ENCODE measurements around the gene BIRC2.

DNA sequence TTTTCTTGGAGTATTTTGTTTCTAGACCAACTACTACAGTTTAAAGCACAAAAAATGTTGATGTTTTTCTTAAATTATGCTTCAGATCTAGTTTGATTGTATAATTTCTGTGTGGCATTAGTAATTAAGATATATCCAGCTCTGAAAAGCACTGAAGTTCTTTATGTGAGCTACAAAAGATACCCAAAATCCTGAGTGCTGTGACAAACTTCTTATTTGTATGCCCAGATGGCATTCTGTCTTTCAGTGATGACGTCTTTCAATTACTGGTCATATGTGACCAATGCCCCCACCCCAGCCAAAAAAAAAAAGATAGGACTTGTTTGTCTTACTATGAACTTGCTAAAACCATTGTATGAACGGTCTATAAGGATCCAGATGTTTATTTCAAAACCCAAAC lies 51.3 kb downstream of the BIRC2 start:
- TF ChIP-seq POLR2A (IDR thresholded peaks at IDR 0.05; ENCODE audit: low read depth, low read length) (no peak), REST (IDR thresholded peaks at IDR 0.05; ENCODE audit: low read depth, low read length) (no peak), ZNF24 (IDR thresholded peaks at IDR 0.05) (no peak), EZH2 (IDR thresholded peaks at IDR 0.05; ENCODE audit: borderline replicate concordance, control insufficient read depth, low read depth, low read length) (no peak)
- TF ChIP-seq, protein P1, sequence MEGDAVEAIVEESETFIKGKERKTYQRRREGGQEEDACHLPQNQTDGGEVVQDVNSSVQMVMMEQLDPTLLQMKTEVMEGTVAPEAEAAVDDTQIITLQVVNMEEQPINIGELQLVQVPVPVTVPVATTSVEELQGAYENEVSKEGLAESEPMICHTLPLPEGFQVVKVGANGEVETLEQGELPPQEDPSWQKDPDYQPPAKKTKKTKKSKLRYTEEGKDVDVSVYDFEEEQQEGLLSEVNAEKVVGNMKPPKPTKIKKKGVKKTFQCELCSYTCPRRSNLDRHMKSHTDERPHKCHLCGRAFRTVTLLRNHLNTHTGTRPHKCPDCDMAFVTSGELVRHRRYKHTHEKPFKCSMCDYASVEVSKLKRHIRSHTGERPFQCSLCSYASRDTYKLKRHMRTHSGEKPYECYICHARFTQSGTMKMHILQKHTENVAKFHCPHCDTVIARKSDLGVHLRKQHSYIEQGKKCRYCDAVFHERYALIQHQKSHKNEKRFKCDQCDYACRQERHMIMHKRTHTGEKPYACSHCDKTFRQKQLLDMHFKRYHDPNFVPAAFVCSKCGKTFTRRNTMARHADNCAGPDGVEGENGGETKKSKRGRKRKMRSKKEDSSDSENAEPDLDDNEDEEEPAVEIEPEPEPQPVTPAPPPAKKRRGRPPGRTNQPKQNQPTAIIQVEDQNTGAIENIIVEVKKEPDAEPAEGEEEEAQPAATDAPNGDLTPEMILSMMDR (IDR thresholded peaks at IDR 0.05 in 2 of 3, conservative IDR thresholded peaks at IDR 0.05 in 1 of 3; ENCODE audit: control insufficient read depth in 2 of 3, extremely low read depth in 1 of 3, insufficient read depth in 1 of 3, low read depth in 3 of 3, low read length in 3 of 3): no peak

Data from GM12878 (cell line).